ENCODE measurements around the gene MAMSTR.
"Not testable (repeated sequence)": the region's sequence is repeated elsewhere in the genome, so short reads cannot be mapped to it uniquely, and the experiment has no call there.

Gene MAMSTR

DNA sequence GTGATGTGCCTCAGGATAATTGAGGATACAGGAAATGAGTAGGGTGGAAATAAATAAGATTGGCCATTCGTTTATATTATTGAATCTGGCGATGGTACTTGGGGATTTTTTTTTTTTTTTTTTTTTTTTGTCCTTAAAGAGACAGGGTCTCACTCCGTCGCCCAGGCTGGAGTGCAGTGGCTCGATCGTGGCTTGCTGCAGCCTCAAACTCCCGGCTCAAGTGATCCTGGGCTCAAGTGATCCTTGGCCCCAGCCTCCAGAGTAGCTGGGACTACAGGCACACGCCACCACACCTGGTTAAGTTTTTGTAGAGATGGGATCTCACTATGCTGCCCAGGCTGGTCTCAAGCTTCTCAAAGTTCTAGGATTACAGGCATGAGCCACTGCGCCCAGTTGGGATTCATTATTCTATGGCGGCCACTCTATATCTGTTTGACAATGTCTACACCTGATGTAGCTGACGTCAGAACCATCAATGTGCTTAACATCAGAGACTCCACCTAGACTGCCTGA lies 2.7 kb upstream of the MAMSTR start:
- peaks cover 46% of the 10 kb centered on the region for H3K4me1 Mint-ChIP-seq
- H3K36me3 Mint-ChIP-seq (ENCODE audit: low read depth) = peaks cover 16% of the 10 kb centered on the region
- no peak for TF ChIP-seq CTCF (IDR thresholded peaks at IDR 0.05)
- H3K27ac Mint-ChIP-seq = no peak overlapping the region
- DNase-seq = no peak
- no peaks in the 10 kb centered on the region for H3K9me3 Mint-ChIP-seq
- H3K4me3 Mint-ChIP-seq = peak overlapping the region; percentile 48
- peaks cover 3% of the 10 kb centered on the region for H3K27me3 Mint-ChIP-seq (ENCODE audit: low read depth, poor library complexity)

- Mint-ChIP-seq H3K36me3 (ENCODE audit: low read depth) (peaks cover 9% of the 10 kb centered on the region), H3K4me1 (peaks cover 59% of the 10 kb centered on the region), H3K9me3 (no peaks in the 10 kb centered on the region), H3K27me3 (ENCODE audit: low read depth, poor library complexity) (peaks cover 3% of the 10 kb centered on the region), H3K4me3 (peak overlapping the region; percentile 99), H3K27ac (peak overlapping the region; percentile 99)
- peak; percentile 96 for DNase-seq
- TF ChIP-seq CTCF (IDR thresholded peaks at IDR 0.05) = no peak
Observed at GRCh38 chr19:48720613-48721296, 1.2 kb upstream of the MAMSTR start.

DNA sequence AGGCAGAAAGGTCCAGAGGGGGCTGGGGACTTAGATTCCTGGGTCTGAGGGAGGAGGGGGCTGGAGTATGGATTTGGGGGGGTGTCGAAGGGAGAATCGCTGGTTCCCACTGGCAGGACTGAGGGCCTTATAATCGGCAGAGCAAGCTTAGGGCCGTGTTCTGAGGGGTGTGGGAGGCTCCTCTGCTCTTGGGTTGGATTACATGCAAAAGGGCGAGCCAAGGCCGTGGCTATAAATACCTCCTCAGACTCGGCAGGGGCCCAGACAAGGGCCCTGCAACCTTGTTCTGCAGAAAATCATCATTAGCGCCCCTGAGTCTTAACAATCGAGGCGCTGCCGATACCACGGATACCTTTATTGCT lies 707 bp upstream of the MAMSTR start:
- H3K4me3 Mint-ChIP-seq = peak overlapping the region; percentile 99
- H3K4me1 Mint-ChIP-seq = peaks cover 60% of the 10 kb centered on the region
- peaks cover 4% of the 10 kb centered on the region for H3K36me3 Mint-ChIP-seq (ENCODE audit: low read depth)
- H3K27me3 Mint-ChIP-seq (ENCODE audit: low read depth, poor library complexity) = peaks cover 3% of the 10 kb centered on the region
- DNase-seq = no peak
- TF ChIP-seq CTCF (IDR thresholded peaks at IDR 0.05) = no peak
- no peaks in the 10 kb centered on the region for H3K9me3 Mint-ChIP-seq
- H3K27ac Mint-ChIP-seq = peak overlapping the region; percentile 99

GRCh38 chr19:48718711-48719231 lies 754 bp downstream of the MAMSTR start:
- Mint-ChIP-seq H3K9me3 (no peaks in the 10 kb centered on the region), H3K4me3 (peak overlapping the region; percentile 68), H3K27me3 (ENCODE audit: low read depth, poor library complexity) (peaks cover 6% of the 10 kb centered on the region), H3K27ac (peak overlapping the region; percentile 63), H3K4me1 (peaks cover 63% of the 10 kb centered on the region), H3K36me3 (ENCODE audit: low read depth) (no peaks in the 10 kb centered on the region)
- no peak for DNase-seq
- TF ChIP-seq CTCF (IDR thresholded peaks at IDR 0.05) = no peak

GRCh38 chr19:48718106-48718505 lies 1.4 kb downstream of the MAMSTR start:
- H3K36me3 Mint-ChIP-seq (ENCODE audit: low read depth); H3K27ac Mint-ChIP-seq; DNase-seq; H3K27me3 Mint-ChIP-seq (ENCODE audit: low read depth, poor library complexity); H3K9me3 Mint-ChIP-seq: not testable (repeated sequence)
- peaks cover 70% of the 10 kb centered on the region for H3K4me1 Mint-ChIP-seq
- peak overlapping the region; percentile 8 for H3K4me3 Mint-ChIP-seq

DNA sequence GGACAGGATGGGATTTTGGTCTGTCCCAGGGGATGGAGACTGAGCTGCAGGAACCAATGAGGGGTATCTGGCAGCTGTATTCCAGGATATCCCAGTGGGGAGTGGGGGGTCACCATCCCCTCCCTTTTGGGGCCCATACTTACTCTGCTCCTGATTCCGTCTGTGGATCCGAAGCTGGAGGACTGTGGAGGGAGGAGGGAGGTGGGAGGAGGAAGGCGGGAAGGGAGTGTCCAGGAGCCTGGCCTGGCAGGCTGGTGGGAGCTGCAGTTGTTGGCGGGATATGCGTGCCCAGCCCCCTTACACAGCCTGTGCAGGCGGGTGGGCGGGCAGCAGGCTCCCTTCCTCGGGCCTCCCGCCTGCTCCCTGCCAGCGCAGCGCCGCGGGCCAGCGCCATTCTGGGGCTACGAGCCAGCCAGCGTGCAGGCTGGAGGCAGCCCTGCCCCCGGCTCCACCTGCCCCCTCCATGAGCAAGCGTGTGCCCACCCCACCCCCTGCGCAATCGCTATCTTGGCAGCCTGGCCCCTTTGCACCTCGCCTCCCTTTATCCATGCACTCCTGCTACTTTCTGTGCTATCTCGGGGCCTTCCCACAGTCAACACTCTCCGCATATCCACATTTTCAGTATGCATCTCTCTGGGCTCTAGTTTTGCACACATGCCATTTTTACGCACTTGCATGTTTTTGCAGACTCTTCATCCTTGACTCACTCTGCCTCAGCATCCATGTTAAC lies 2.8 kb downstream of the MAMSTR start:
- Mint-ChIP-seq H3K9me3 (peaks cover 9% of the 10 kb centered on the region), H3K27ac (peak overlapping the region; percentile 62), H3K4me3 (peak overlapping the region; percentile 61), H3K4me1 (peaks cover 77% of the 10 kb centered on the region), H3K36me3 (ENCODE audit: low read depth) (no peaks in the 10 kb centered on the region), H3K27me3 (ENCODE audit: low read depth, poor library complexity) (peaks cover 10% of the 10 kb centered on the region)
- peak; percentile 63 for DNase-seq
- no peak for TF ChIP-seq CTCF (IDR thresholded peaks at IDR 0.05)

Measured in nephron progenitor cell (in vitro differentiated cells).